Spleen (tissue), 7 donors: Measurements from ENCODE around the gene ARL5C.

Experiments
- CTCF ChIP-seq, 11 experiments: fragments of 200-600 bp in 7 of 11; fragments of 450-650 bp in 4 of 11; sonication (generic) in 4 of 11; IDR thresholded peaks in 8 of 11; conservative IDR thresholded peaks in 3 of 11; 1 replicate in 7 of 11; 2 replicates in 4 of 11; pipeline versions ENCODE4 v1.4.0 to v1.8.0; 2016 to 2021; ENCODE audit warnings: antibody characterized with exemption in 11 of 11, inconsistent platforms in 4 of 11, mild to moderate bottlenecking in 1 of 11
- POLR2A ChIP-seq, 3 donors: fragments of 450-650 bp; IDR thresholded peaks; one replicate each; pipeline ENCODE4 v1.5.1; 2017; ENCODE audit warnings: antibody characterized with exemption in 3 of 3, mild to moderate bottlenecking in 1 of 3
- POLR2AphosphoS5 ChIP-seq, 3 donors: sonication (generic); formaldehyde crosslinking; IDR thresholded peaks; one replicate each; pipeline ENCODE4 v1.5.1; 2017; ENCODE audit warnings: antibody characterized with exemption in 3 of 3
- donor health status: DM: no; HTN: no; CAD: no; lungs with moderate emphysema.
- donor health status: DM: no; HTN: no; CAD: no.
- donor health status: DM: no; HTN: no; CAD: no.

DNA sequence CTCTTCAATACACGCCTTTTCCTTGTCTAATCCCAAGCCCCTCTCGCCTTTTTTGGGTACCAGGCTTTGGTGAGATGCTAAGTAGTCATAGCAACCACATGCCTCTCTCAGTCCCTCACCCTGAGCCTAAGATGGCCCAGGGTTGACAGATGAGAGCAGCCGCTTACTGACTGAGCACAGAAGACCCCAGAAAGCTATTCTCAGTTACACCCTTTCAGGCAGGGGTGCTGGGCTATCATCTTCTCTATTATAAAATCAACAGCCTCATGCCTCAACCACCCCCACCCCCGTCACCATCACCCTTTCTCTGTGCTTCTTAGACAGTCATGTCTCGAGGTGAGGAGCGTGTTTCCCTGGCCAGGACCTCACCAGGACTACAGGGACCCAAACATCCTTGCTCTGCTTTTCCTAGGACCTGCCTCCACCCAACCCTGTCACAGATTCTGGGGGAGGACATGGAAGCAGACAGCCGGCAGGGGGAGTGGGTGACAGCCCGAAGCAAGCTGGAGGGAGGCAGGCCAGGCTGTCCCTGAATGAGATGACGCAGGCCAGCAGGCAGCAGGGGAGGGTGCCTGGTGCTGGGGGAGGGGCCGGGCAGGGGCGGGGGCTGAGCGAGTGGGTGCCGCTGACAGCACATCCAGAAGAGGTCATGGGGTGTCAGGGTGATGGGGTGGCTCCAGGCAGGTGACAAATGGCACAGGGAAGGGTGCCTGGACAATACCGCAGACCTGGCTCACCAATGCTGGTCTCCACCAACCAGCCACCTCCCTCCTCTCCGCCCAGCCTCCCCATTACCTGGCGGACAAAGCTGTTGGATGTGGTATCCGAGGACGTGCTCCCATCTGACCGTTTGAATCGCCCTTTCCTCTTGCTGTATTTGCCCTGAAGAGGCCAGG is 28.4 kb upstream of the ARL5C start:
- no peak for TF ChIP-seq POLR2AphosphoS5 (IDR thresholded peaks at IDR 0.05)
- peak in 7 of 11 experiments; percentile 8 to 40 (median 30) for TF ChIP-seq CTCF (IDR thresholded peaks at IDR 0.05 in 8 of 11, conservative IDR thresholded peaks at IDR 0.05 in 3 of 11)
- no peak for TF ChIP-seq POLR2A (IDR thresholded peaks at IDR 0.05)
